Measurements from ENCODE around the gene DENND1B.
"Not testable (repeated sequence)": the region's sequence is repeated elsewhere in the genome, so short reads cannot be mapped to it uniquely, and the experiment has no call there.

DENND1B gene

DNA sequence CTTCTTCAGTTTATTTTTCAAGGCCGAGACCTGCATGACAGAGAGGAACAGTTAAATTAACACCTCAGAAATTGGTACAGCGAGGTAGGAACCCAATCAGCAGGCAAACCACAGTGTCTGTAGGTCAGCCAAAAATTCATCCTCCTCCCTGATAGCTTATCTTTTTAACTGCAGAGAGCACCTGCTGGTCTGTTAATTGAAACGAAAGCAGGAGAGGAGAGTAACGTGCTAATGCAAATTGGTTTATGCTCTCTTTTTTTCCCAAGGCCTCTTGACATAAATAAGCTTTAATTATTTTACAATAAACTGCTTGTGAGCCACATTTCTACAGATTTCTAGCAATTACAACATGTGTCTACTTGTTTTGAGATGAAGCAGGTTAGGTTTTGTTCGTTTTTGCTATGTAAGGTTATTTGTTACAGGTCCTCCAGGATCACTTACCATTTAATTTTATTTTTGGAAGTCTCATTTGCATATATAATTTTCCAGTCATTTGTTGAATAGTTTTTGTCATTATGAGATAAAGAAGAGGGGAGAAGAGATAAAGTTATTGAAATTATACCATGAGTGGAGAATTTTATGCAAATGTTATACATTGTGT, 179.9 kb downstream of the DENND1B start:
- Histone ChIP-seq H3K9me3 (ENCODE audit: control insufficient read depth, insufficient read depth, low read length) (no peaks in the 10 kb centered on the region), H3K4me1 (ENCODE audit: insufficient read depth, low read length) (no peaks in the 10 kb centered on the region), H3K9ac (ENCODE audit: low read depth, low read length) (no peak overlapping the region), H3K36me3 (ENCODE audit: insufficient read depth, low read length) (no peaks in the 10 kb centered on the region)

GRCh38 chr1:197590687-197591086, 184.6 kb downstream of the DENND1B start:
- Histone ChIP-seq H3K36me3 (ENCODE audit: insufficient read depth, low read length) (no peaks in the 10 kb centered on the region), H3K9ac (ENCODE audit: low read depth, low read length) (no peak overlapping the region), H3K4me1 (ENCODE audit: insufficient read depth, low read length) (no peaks in the 10 kb centered on the region), H3K9me3 (ENCODE audit: control insufficient read depth, insufficient read depth, low read length) (no peaks in the 10 kb centered on the region)

DNA sequence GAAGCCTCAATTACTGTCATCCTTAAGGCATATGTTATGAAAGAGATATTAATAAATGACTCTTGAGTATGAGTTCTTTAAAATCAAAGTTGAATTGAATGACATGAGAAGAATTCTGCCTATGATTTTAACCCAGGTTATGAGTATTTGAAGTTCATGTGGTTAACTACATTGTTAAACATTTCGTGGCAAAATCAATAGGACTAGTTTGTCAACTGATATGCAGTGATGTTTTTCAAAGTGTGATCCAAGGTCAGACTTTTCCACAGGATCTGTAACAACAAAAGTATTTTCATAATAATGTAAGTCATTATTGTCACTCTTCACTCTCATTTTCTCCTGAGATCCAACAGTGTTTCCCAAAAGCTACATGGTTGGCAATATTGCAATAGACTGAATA, 189.5 kb downstream of the DENND1B start:
- Histone ChIP-seq H3K9ac (ENCODE audit: low read depth, low read length) (no peak overlapping the region), H3K36me3 (ENCODE audit: insufficient read depth, low read length) (no peaks in the 10 kb centered on the region), H3K9me3 (ENCODE audit: control insufficient read depth, insufficient read depth, low read length) (no peaks in the 10 kb centered on the region), H3K4me1 (ENCODE audit: insufficient read depth, low read length) (no peaks in the 10 kb centered on the region)

DNA sequence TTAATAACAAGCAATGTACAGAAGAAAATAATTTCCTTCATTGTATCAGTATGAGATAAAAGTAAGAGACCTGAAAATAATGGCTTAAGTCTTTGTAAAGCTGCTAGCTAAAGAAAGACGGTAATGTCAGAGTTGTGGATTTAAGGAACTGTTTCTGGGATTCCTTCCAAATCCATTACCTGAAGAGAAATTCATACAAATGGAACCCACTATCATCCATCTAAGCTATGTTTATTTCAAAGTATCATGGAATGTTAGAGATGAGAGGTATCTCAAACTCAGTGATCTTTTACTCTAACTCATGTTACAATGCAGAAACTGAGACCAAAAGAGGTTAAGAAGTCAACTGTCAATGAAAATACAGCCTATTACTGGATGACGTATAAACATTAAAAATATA, 197.7 kb downstream of the DENND1B start:
- H3K36me3 ChIP-seq (ENCODE audit: insufficient read depth, low read length) = no peaks in the 10 kb centered on the region
- H3K9me3 ChIP-seq (ENCODE audit: control insufficient read depth, insufficient read depth, low read length) = no peaks in the 10 kb centered on the region
- no peaks in the 10 kb centered on the region for H3K4me1 ChIP-seq (ENCODE audit: insufficient read depth, low read length)
- no peak overlapping the region for H3K9ac ChIP-seq (ENCODE audit: low read depth, low read length)

GRCh38 chr1:197575531-197575930, 199.7 kb downstream of the DENND1B start:
- H3K9ac ChIP-seq (ENCODE audit: low read depth, low read length); H3K9me3 ChIP-seq (ENCODE audit: control insufficient read depth, insufficient read depth, low read length); H3K36me3 ChIP-seq (ENCODE audit: insufficient read depth, low read length); H3K4me1 ChIP-seq (ENCODE audit: insufficient read depth, low read length): not testable (repeated sequence)

DNA sequence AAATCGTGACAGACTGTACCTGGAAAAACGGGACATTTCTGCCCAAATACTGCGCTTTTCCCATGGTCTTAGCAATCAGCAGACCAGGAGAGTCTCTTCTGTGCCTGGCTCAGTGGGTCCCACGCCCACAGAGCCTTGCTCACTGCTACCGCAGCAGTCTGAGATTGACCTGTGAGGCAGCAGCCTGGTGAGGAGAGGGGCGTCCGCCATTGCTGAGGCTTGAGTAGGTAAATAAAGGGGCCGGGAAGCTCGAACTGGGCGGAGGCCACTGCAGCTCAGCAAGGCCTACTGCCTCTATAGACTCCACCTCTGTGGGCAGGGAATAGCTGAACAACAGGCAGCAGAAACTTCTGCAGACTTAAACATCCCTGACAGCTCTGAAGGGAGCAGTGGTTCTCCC, 203.1 kb downstream of the DENND1B start:
- H3K4me1 ChIP-seq (ENCODE audit: insufficient read depth, low read length) = no peaks in the 10 kb centered on the region
- no peak overlapping the region for H3K9ac ChIP-seq (ENCODE audit: low read depth, low read length)
- no peaks in the 10 kb centered on the region for H3K9me3 ChIP-seq (ENCODE audit: control insufficient read depth, insufficient read depth, low read length)
- no peaks in the 10 kb centered on the region for H3K36me3 ChIP-seq (ENCODE audit: insufficient read depth, low read length)

- Histone ChIP-seq H3K9me3 (ENCODE audit: control insufficient read depth, insufficient read depth, low read length) (no peaks in the 10 kb centered on the region), H3K9ac (ENCODE audit: low read depth, low read length) (no peak overlapping the region), H3K36me3 (ENCODE audit: insufficient read depth, low read length) (no peaks in the 10 kb centered on the region), H3K4me1 (ENCODE audit: insufficient read depth, low read length) (no peaks in the 10 kb centered on the region)
Observed at GRCh38 chr1:197567442-197567841, 207.8 kb downstream of the DENND1B start.

GRCh38 chr1:197561041-197561440, 214.2 kb downstream of the DENND1B start:
- Histone ChIP-seq H3K9ac (ENCODE audit: low read depth, low read length) (no peak overlapping the region), H3K9me3 (ENCODE audit: control insufficient read depth, insufficient read depth, low read length) (no peaks in the 10 kb centered on the region), H3K36me3 (ENCODE audit: insufficient read depth, low read length) (no peaks in the 10 kb centered on the region), H3K4me1 (ENCODE audit: insufficient read depth, low read length) (no peaks in the 10 kb centered on the region)

DNA sequence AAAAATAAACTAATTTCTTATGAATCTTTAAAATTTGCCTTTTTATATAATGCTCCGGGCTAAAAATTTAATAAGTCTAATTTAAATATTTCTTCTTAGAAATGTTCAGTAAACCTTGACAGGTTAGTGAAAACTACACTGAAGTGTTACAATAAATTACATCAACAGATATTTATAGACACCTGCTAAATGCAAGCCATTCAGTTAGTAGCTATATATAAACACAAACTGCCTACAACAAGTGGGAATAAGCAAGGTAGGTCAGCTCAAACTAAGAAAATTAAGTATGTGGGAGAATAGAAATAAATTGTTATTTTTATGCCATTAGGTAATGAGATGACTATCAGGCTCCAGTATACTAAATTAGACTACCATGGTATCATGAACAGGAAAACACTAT, 215.6 kb downstream of the DENND1B start:
- Histone ChIP-seq H3K9ac (ENCODE audit: low read depth, low read length) (no peak overlapping the region), H3K4me1 (ENCODE audit: insufficient read depth, low read length) (no peaks in the 10 kb centered on the region), H3K9me3 (ENCODE audit: control insufficient read depth, insufficient read depth, low read length) (no peaks in the 10 kb centered on the region), H3K36me3 (ENCODE audit: insufficient read depth, low read length) (no peaks in the 10 kb centered on the region)

DNA sequence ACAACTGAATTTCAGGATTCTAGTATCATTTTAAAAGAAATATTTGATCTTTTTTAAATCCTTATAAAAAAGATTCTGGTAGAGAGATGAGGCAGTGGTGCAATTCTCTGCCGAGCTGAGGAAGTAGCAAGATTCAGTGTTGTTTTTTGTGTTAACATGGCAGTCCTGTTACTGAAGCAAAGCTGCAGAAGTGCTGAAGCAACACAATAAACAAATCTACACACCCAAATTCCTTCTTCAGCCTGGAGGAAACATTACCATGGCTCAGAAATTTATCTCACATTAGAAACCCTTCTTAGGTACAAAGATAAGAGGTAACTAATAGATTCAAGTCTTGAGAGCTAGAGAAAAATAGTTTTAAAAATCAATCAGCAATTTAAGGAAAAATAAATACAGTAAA, 216.0 kb downstream of the DENND1B start:
- Histone ChIP-seq H3K36me3 (ENCODE audit: insufficient read depth, low read length) (no peaks in the 10 kb centered on the region), H3K9me3 (ENCODE audit: control insufficient read depth, insufficient read depth, low read length) (no peaks in the 10 kb centered on the region)

GRCh38 chr1:197557302-197557701, 218.0 kb downstream of the DENND1B start:
- no peaks in the 10 kb centered on the region for H3K36me3 ChIP-seq (ENCODE audit: insufficient read depth, low read length)
- no peak overlapping the region for H3K9ac ChIP-seq (ENCODE audit: low read depth, low read length)
- H3K4me1 ChIP-seq (ENCODE audit: insufficient read depth, low read length) = no peaks in the 10 kb centered on the region
- no peaks in the 10 kb centered on the region for H3K9me3 ChIP-seq (ENCODE audit: control insufficient read depth, insufficient read depth, low read length)

More for the DNA sequence above, 216.0 kb downstream of the DENND1B start:
- no peak overlapping the region for H3K9ac ChIP-seq (ENCODE audit: low read depth, low read length)
- no peaks in the 10 kb centered on the region for H3K4me1 ChIP-seq (ENCODE audit: insufficient read depth, low read length)

DNA sequence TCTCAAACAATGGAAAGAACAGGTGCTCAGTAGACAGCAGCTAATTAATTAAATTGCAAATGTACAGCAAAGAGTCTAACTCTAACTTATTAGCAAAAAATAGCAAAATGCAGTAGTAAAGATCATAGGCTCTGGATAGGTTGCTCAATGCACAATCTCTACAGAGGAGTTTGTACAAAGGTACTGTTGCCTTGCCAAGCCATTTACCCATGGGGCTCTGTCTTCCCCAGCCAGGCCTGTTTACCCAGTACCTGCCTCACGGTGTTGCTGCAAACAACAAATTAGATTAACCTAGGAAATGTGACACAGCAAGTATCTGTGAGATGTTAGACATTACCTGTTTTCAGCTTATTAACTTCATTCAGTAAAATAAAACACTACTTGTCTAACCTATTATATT, 222.0 kb downstream of the DENND1B start:
- Histone ChIP-seq H3K36me3 (ENCODE audit: insufficient read depth, low read length) (no peaks in the 10 kb centered on the region), H3K9ac (ENCODE audit: low read depth, low read length) (no peak overlapping the region), H3K9me3 (ENCODE audit: control insufficient read depth, insufficient read depth, low read length) (no peaks in the 10 kb centered on the region), H3K4me1 (ENCODE audit: insufficient read depth, low read length) (no peaks in the 10 kb centered on the region)

GRCh38 chr1:197546989-197547388, 228.3 kb downstream of the DENND1B start:
- Histone ChIP-seq H3K9ac (ENCODE audit: low read depth, low read length) (no peak overlapping the region), H3K4me1 (ENCODE audit: insufficient read depth, low read length) (peaks cover under 1% of the 10 kb centered on the region; the same call in 1 of the 2 replicates), H3K9me3 (ENCODE audit: control insufficient read depth, insufficient read depth, low read length) (no peaks in the 10 kb centered on the region), H3K36me3 (ENCODE audit: insufficient read depth, low read length) (no peaks in the 10 kb centered on the region)

DNA sequence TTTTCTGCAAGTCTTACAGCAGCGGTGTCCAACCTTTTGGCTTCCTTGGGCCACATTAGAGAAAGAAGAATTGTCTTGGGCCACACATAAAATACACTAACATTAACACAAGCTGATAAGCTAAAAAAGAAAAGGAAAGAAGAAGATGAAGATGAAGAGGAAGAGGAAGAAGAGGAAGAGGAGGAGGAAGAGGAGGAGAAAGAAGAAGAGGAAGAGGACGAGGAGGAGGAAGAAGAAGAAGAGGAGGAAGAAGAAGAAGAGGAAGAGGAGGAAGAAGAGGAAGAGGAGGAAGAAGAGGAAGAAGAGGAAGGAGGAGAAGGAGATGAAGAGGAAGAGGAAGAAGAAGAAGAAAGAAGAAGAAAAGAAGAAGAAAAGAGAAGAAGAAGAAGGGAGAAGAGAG, 230.7 kb downstream of the DENND1B start:
- Histone ChIP-seq H3K36me3 (ENCODE audit: insufficient read depth, low read length) (no peaks in the 10 kb centered on the region), H3K9me3 (ENCODE audit: control insufficient read depth, insufficient read depth, low read length) (no peaks in the 10 kb centered on the region), H3K4me1 (ENCODE audit: insufficient read depth, low read length) (peaks cover 11% of the 10 kb centered on the region; the same call in 1 of the 2 replicates), H3K9ac (ENCODE audit: low read depth, low read length) (no peak overlapping the region)

DNA sequence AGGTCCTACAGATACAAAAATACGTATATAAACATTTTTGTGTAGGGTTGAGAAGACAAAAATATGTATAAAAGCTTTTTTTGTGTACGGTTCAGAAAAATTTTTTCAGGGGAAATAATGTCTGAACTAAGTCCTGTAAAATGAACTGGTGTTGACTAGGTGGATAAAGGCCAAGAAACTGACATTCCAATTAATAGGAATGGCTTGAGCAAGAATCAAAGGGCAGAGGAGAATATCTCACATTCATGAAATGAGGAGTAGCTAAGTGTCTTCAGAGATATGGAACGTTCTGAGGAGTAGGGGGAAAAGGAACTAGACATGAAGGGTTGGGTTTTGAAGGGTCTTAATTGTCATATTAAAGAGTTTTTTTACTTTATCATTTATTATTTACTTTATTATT, 231.2 kb downstream of the DENND1B start:
- Histone ChIP-seq H3K9me3 (ENCODE audit: control insufficient read depth, insufficient read depth, low read length) (no peaks in the 10 kb centered on the region), H3K9ac (ENCODE audit: low read depth, low read length) (no peak overlapping the region), H3K4me1 (ENCODE audit: insufficient read depth, low read length) (peaks cover 11% of the 10 kb centered on the region; the same call in 1 of the 2 replicates), H3K36me3 (ENCODE audit: insufficient read depth, low read length) (no peaks in the 10 kb centered on the region)

GRCh38 chr1:197541411-197541810, 233.9 kb downstream of the DENND1B start:
- Histone ChIP-seq H3K9me3 (ENCODE audit: control insufficient read depth, insufficient read depth, low read length) (no peaks in the 10 kb centered on the region), H3K4me1 (ENCODE audit: insufficient read depth, low read length) (peaks cover 11% of the 10 kb centered on the region; the same call in 1 of the 2 replicates), H3K36me3 (ENCODE audit: insufficient read depth, low read length) (no peaks in the 10 kb centered on the region), H3K9ac (ENCODE audit: low read depth, low read length) (no peak overlapping the region)
